ENCODE results near the gene TRAPPC10. TPM values are rescaled to one million over a fixed set of nuclear protein-coding genes. Genes with fewer than 3 reads are reported as not detected.

TRAPPC10 gene
- total and polyA plus RNA-seq, 2 experiments from 2014 or later: 12.9 to 16.6 TPM

DNA sequence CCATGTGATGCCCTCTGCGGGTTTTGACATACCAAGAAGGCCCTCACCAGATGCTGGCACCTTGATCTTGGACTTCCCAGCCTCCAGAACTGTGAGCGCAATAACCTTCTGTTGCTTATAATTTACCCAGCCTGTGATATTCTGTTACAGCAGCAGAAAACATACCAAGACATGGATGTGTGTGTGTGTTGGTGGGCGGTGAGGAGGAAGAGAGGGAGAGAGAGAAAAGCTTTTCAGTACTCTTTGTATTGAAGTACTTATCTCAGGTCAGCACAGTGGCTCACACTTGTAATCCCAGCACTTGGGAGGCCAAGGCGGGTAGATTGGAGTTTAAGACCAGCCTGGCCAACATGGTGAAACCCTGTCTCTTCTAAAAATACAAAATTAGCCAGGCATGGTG lies 23.1 kb downstream of the TRAPPC10 start:
- H4K20me1 ChIP-seq (ENCODE audit: insufficient read depth, poor library complexity, severe bottlenecking): peaks cover under 1% of the 10 kb centered on the region
- H3K79me2 ChIP-seq: peaks cover 29% of the 10 kb centered on the region
- H3K9me3 ChIP-seq (ENCODE audit: low read depth): no peaks in the 10 kb centered on the region
- H2AFZ ChIP-seq: no peak overlapping the region
- no peaks in the 10 kb centered on the region for H3K36me3 ChIP-seq (replicated peaks; ENCODE audit: insufficient read depth, low read depth)
- no peak overlapping the region for H3K27ac ChIP-seq
- TF ChIP-seq EZH2phosphoT487 (IDR thresholded peaks at IDR 0.05; ENCODE audit: low read depth, severe bottlenecking, unreplicated experiment): no peak
- TF ChIP-seq EZH2 (IDR thresholded peaks at IDR 0.05; ENCODE audit: borderline replicate concordance): no peak
- TF ChIP-seq, protein P1, sequence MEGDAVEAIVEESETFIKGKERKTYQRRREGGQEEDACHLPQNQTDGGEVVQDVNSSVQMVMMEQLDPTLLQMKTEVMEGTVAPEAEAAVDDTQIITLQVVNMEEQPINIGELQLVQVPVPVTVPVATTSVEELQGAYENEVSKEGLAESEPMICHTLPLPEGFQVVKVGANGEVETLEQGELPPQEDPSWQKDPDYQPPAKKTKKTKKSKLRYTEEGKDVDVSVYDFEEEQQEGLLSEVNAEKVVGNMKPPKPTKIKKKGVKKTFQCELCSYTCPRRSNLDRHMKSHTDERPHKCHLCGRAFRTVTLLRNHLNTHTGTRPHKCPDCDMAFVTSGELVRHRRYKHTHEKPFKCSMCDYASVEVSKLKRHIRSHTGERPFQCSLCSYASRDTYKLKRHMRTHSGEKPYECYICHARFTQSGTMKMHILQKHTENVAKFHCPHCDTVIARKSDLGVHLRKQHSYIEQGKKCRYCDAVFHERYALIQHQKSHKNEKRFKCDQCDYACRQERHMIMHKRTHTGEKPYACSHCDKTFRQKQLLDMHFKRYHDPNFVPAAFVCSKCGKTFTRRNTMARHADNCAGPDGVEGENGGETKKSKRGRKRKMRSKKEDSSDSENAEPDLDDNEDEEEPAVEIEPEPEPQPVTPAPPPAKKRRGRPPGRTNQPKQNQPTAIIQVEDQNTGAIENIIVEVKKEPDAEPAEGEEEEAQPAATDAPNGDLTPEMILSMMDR (IDR thresholded peaks at IDR 0.05; ENCODE audit: poor library complexity): no peak
- H3K9me2 ChIP-seq (replicated peaks; ENCODE audit: insufficient read depth): no peaks in the 10 kb centered on the region
- H3K4me3 ChIP-seq: no peak overlapping the region
- no peak for DNase-seq (ENCODE audit: low spot score)
- H3K4me1 ChIP-seq (ENCODE audit: insufficient read depth): no peaks in the 10 kb centered on the region
- no peak overlapping the region for H3K4me2 ChIP-seq
- no peaks in the 10 kb centered on the region for H3K27me3 ChIP-seq
- 95% methylated on average over 4 of the region's 4 CpGs for WGBS (ENCODE audit: low lambda C conversion rate, missing lambda C conversion rate)

DNA sequence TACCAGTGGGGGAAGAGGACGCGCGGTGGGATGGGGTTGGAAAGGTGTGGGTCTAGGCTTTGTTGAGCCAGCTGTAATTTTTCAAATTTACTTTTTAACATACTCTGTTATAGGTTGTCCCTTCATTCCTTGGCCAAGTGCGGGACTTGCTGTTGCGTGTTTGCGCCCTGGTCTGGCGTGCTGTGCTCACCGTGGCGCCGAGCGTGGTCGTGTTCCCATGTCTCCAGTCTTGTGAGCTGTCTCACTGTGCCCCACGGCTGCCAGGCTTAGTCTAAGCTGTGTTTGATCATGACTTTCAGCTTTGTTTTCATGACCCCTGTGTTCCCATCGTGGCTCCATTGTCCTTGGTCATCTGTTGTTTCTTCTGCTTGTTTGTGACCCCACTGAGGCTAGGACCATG lies 26.0 kb downstream of the TRAPPC10 start:
- TF ChIP-seq, protein P1 (IDR thresholded peaks at IDR 0.05; ENCODE audit: poor library complexity): no peak
- no peak for TF ChIP-seq EZH2 (IDR thresholded peaks at IDR 0.05; ENCODE audit: borderline replicate concordance)
- no peak for TF ChIP-seq EZH2phosphoT487 (IDR thresholded peaks at IDR 0.05; ENCODE audit: low read depth, severe bottlenecking, unreplicated experiment)
- Histone ChIP-seq H3K27me3 (no peaks in the 10 kb centered on the region), H3K79me2 (peaks cover 16% of the 10 kb centered on the region), H3K4me3 (no peak overlapping the region), H3K27ac (no peak overlapping the region), H4K20me1 (ENCODE audit: insufficient read depth, poor library complexity, severe bottlenecking) (no peaks in the 10 kb centered on the region), H2AFZ (no peak overlapping the region), H3K36me3 (replicated peaks; ENCODE audit: insufficient read depth, low read depth) (no peaks in the 10 kb centered on the region), H3K4me2 (no peak overlapping the region), H3K9me2 (replicated peaks; ENCODE audit: insufficient read depth) (no peaks in the 10 kb centered on the region), H3K4me1 (ENCODE audit: insufficient read depth) (no peaks in the 10 kb centered on the region), H3K9me3 (ENCODE audit: low read depth) (no peaks in the 10 kb centered on the region)
- DNase-seq (ENCODE audit: low spot score): no peak
- WGBS (ENCODE audit: low lambda C conversion rate, missing lambda C conversion rate): 96% methylated on average over 14 of the region's 14 CpGs

DNA sequence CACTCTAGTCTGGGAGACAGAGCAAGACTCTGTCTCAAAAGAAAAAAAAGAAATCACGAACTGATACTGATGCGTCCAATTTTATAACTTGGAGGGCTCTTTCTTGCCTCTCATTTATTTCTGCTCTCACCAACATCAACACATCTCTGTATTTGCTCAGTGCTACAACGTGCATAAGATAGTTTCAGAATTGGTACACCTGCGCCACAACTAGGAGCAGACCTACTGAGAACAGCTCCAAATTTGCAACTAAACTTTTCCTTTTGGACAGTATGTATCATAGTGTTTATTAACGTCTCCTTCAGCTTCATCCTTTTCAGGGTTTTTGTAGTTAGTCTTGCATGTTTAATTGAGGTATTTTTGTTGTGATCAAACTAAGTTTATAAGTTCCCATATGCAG lies 27.7 kb downstream of the TRAPPC10 start:
- H3K9me2 ChIP-seq (replicated peaks; ENCODE audit: insufficient read depth): no peaks in the 10 kb centered on the region
- H4K20me1 ChIP-seq (ENCODE audit: insufficient read depth, poor library complexity, severe bottlenecking): no peaks in the 10 kb centered on the region
- WGBS (ENCODE audit: low lambda C conversion rate, missing lambda C conversion rate): 97% methylated on average over 5 of the region's 5 CpGs
- no peak overlapping the region for H3K27ac ChIP-seq
- peaks cover 18% of the 10 kb centered on the region for H3K79me2 ChIP-seq
- H3K4me3 ChIP-seq: no peak overlapping the region
- no peak overlapping the region for H2AFZ ChIP-seq
- TF ChIP-seq EZH2 (IDR thresholded peaks at IDR 0.05; ENCODE audit: borderline replicate concordance) (no peak), EZH2phosphoT487 (IDR thresholded peaks at IDR 0.05; ENCODE audit: low read depth, severe bottlenecking, unreplicated experiment) (no peak)
- TF ChIP-seq, protein P1 (IDR thresholded peaks at IDR 0.05; ENCODE audit: poor library complexity): no peak
- no peaks in the 10 kb centered on the region for H3K4me1 ChIP-seq (ENCODE audit: insufficient read depth)
- H3K36me3 ChIP-seq (replicated peaks; ENCODE audit: insufficient read depth, low read depth): no peaks in the 10 kb centered on the region
- DNase-seq (ENCODE audit: low spot score): no peak
- H3K9me3 ChIP-seq (ENCODE audit: low read depth): no peaks in the 10 kb centered on the region
- no peak overlapping the region for H3K4me2 ChIP-seq
- no peaks in the 10 kb centered on the region for H3K27me3 ChIP-seq

DNA sequence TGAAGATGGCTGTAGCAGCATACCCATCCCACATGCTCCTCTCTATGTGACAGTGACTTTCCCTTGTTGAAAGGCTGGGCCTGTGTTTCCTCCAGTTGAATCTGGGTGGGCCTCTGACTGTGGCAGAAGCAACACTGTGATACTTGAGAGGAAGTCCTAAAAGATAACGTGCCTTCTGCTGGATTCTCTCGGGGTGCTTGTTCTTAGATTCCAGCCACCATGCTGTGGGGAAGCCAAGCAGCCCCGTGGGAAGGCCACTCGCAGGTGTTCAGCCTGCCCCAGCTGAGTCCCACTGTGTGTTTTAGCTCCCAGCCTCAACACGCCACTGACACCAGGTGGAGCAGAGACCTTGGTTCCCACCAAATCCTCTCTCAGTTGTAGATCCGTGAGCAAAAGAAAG lies 31.5 kb downstream of the TRAPPC10 start:
- Histone ChIP-seq H3K27ac (no peak overlapping the region), H3K4me2 (no peak overlapping the region), H3K9me3 (ENCODE audit: low read depth) (no peaks in the 10 kb centered on the region), H3K9me2 (replicated peaks; ENCODE audit: insufficient read depth) (no peaks in the 10 kb centered on the region), H2AFZ (no peak overlapping the region), H3K4me3 (no peak overlapping the region), H3K36me3 (replicated peaks; ENCODE audit: insufficient read depth, low read depth) (no peaks in the 10 kb centered on the region), H3K79me2 (peaks cover 38% of the 10 kb centered on the region), H3K4me1 (ENCODE audit: insufficient read depth) (no peaks in the 10 kb centered on the region), H3K27me3 (no peaks in the 10 kb centered on the region), H4K20me1 (ENCODE audit: insufficient read depth, poor library complexity, severe bottlenecking) (no peaks in the 10 kb centered on the region)
- WGBS (ENCODE audit: low lambda C conversion rate, missing lambda C conversion rate): 88% methylated on average over 6 of the region's 6 CpGs
- TF ChIP-seq, protein P1 (IDR thresholded peaks at IDR 0.05; ENCODE audit: poor library complexity): no peak
- TF ChIP-seq EZH2 (IDR thresholded peaks at IDR 0.05; ENCODE audit: borderline replicate concordance) (no peak), EZH2phosphoT487 (IDR thresholded peaks at IDR 0.05; ENCODE audit: low read depth, severe bottlenecking, unreplicated experiment) (no peak)
- no peak for DNase-seq (ENCODE audit: low spot score)

Measured in hepatocyte (in vitro differentiated cells).